Subcutaneous adipose tissue (tissue), 4 donors: ENCODE results near the gene LAD1. TPM values are rescaled to one million over a fixed set of nuclear protein-coding genes. Genes with fewer than 3 reads are reported as not detected.

Experiments used
- CTCF ChIP-seq: fragments of 450-650 bp; IDR thresholded peaks from one replicate; pipeline ENCODE4 v1.5.1; 2016; ENCODE audit warnings: low read depth, mild to moderate bottlenecking, control low read depth, antibody characterized with exemption, moderate library complexity
- total RNA-seq, 4 donors: library from RNA; depleted of rRNA; stranded (reverse); fragments of >200 nt; gene quantifications; one replicate each; pipeline ENCODE4 v1.1.0, GENCODE V29; 2016

Gene LAD1
- total RNA-seq, result under 1 TPM in 1 of 4 donors, not detected in 3; 0.75 TPM

GRCh38 chr1:201399018-201399351 lies at the start of gene LAD1:
Gene LAD1 (minus strand): TSS chr1:201399324. CDS start chr1:201399306, 18 bp downstream.
- TF ChIP-seq CTCF, result no peak

GRCh38 chr1:201447903-201448871 lies 49.1 kb upstream of the LAD1 start:
- no peak for TF ChIP-seq CTCF

GRCh38 chr1:201445310-201445709 lies 46.2 kb upstream of the LAD1 start:
- no peak for TF ChIP-seq CTCF

GRCh38 chr1:201444792-201445191 lies 45.7 kb upstream of the LAD1 start:
- TF ChIP-seq CTCF, result no peak

- no peak for TF ChIP-seq CTCF
Observed at GRCh38 chr1:201443747-201444146, 44.6 kb upstream of the LAD1 start.

- no peak for TF ChIP-seq CTCF
Observed at GRCh38 chr1:201436969-201437368, 37.8 kb upstream of the LAD1 start.

GRCh38 chr1:201436393-201436792 lies 37.3 kb upstream of the LAD1 start:
- TF ChIP-seq CTCF, result no peak
